Right lobe of liver (tissue), 6 donors: ENCODE data around the gene TMC5. TPM values are rescaled to one million over a fixed set of nuclear protein-coding genes. Genes with fewer than 3 reads are reported as not detected.

Experiments used
- ATAC-seq, 4 donors: fragments of 200-7000 bp; cut with Tn5 transposase; one replicate each; pipeline ENCODE4 v1.9.1; 2020; ENCODE audit warnings: mild to moderate bottlenecking in 4 of 4, moderate library complexity in 4 of 4
- DNase-seq, 3 donors: peaks; one replicate each; pipeline ENCODE4 v3.0.0-alpha.2; 2020
- H3K27ac ChIP-seq, 3 donors: fragments of 200-600 bp; one replicate each; pipeline ENCODE4 v1.8.0; 2022
- H3K27me3 ChIP-seq, 2 donors: fragments of 200-600 bp; one replicate each; pipeline ENCODE4 v1.8.0; 2022
- H3K36me3 ChIP-seq, 4 donors: fragments of 200-600 bp; sonication (generic) in 1 of 4; one replicate each; pipeline versions ENCODE4 v1.5.1 to v1.8.0; 2017 to 2022; ENCODE audit warnings: control low read depth in 1 of 4
- H3K4me1 ChIP-seq, 4 donors: fragments of 200-600 bp; sonication (generic) in 1 of 4; one replicate each; pipeline versions ENCODE4 v1.5.1 to v1.8.0; 2017 to 2022; ENCODE audit warnings: control low read depth in 1 of 4
- H3K4me3 ChIP-seq, 3 donors: fragments of 200-600 bp; one replicate each; pipeline ENCODE4 v1.8.0; 2022
- H3K9me3 ChIP-seq, 4 donors: fragments of 200-600 bp; sonication (generic) in 1 of 4; one replicate each; pipeline versions ENCODE4 v1.5.1 to v1.8.0; 2017 to 2022; ENCODE audit warnings: control low read depth in 1 of 4
- POLR2A ChIP-seq: fragments of 450-650 bp; IDR thresholded peaks from one replicate; pipeline ENCODE4 v1.6.1; 2017; ENCODE audit warnings: antibody characterized with exemption, mild to moderate bottlenecking
- WGBS: methylation state at CpG from one replicate; pipeline ENCODE4 v1.1.6; 2018; ENCODE audit warnings: low coverage, low lambda C conversion rate; ENCODE audit not compliant: insufficient coverage; ENCODE audit errors: missing lambda C conversion rate; 5-methylcytosine and 5-hydroxymethylcytosine counted together
- intact Hi-C, 2 donors: fragments of 100-400 bp; cut with DNase I; formaldehyde crosslinking; loops; one replicate each; pipeline versions ENCODE4 v1.11.2 to v1.14.1; 2022
- total RNA-seq, 6 experiments: library from RNA; depleted of rRNA in 2 of 6; stranded (reverse); fragments of >200 nt in 2 of 6; fragmentation: NEBNext Ultra II Directional in 3 of 6; extraction: Animal tissue kit (Norgen Biotek cat#: 25700) in 3 of 6; gene quantifications; one replicate each; pipeline versions ENCODE4 v1.1.0 to v1.2.4, GENCODE V29; 2016 to 2023
- TF ChIP-seq, protein P1 (sequence below), 4 donors: fragments of 200-600 bp in 3 of 4; fragments of 450-650 bp in 1 of 4; IDR thresholded peaks; one replicate each; pipeline versions ENCODE4 v1.5.1 to v1.8.0; 2016 to 2022; ENCODE audit warnings: antibody characterized with exemption in 4 of 4, mild to moderate bottlenecking in 2 of 4
- donor health status: DM: no; HTN: yes; CAD: no.
- donor health status: DM: no; HTN: no; CAD: no.
- donor health status: DM: no; HTN: no; CAD: no.
- donor health status: DM: no; HTN: yes; CAD: no.
- donor health status: DM: no; HTN: yes; CAD: no.

Gene TMC5
- total RNA-seq, 6 experiments from 2014 or later: 0.43 to 3.4 (median 0.93) TPM; not detected in 1

GRCh38 chr16:19463468-19464315, 46.0 kb downstream of the TMC5 start:
- H3K4me1 ChIP-seq: no peaks in the 10 kb centered on the region
- 79% methylated on average over 10 of the region's 12 CpGs for WGBS
- DNase-seq: no peak
- H3K27ac ChIP-seq: no peak overlapping the region
- intact Hi-C loops: no loop called here
- no peak for ATAC-seq
- H3K4me3 ChIP-seq: no peak overlapping the region
- H3K9me3 ChIP-seq: no peaks in the 10 kb centered on the region
- H3K36me3 ChIP-seq: no peaks in the 10 kb centered on the region
- no peaks in the 10 kb centered on the region for H3K27me3 ChIP-seq
- TF ChIP-seq POLR2A: no peak
- TF ChIP-seq, protein P1, sequence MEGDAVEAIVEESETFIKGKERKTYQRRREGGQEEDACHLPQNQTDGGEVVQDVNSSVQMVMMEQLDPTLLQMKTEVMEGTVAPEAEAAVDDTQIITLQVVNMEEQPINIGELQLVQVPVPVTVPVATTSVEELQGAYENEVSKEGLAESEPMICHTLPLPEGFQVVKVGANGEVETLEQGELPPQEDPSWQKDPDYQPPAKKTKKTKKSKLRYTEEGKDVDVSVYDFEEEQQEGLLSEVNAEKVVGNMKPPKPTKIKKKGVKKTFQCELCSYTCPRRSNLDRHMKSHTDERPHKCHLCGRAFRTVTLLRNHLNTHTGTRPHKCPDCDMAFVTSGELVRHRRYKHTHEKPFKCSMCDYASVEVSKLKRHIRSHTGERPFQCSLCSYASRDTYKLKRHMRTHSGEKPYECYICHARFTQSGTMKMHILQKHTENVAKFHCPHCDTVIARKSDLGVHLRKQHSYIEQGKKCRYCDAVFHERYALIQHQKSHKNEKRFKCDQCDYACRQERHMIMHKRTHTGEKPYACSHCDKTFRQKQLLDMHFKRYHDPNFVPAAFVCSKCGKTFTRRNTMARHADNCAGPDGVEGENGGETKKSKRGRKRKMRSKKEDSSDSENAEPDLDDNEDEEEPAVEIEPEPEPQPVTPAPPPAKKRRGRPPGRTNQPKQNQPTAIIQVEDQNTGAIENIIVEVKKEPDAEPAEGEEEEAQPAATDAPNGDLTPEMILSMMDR (IDR thresholded peaks at IDR 0.05): no peak

DNA sequence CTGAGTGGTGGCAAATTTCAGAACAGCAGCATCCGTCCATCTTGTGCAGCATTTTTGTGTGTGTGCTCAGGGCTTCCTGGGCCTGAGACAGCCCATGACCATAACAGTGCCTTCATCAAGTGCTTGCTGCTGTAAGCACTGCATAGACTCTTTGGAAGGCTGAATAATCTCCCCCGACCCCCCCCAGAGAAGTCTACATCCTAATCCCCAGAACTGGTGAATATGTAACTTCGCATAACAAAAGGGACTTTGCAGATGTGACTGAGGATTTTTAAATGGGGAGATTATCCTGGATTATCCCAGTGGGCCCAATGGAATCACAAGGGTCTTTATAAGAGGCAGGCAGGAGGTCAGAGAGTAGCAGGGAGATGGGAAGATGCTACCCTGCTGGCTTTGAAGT, 50.6 kb downstream of the TMC5 start:
- Histone ChIP-seq H3K36me3 (no peaks in the 10 kb centered on the region), H3K4me1 (no peaks in the 10 kb centered on the region), H3K27ac (no peak overlapping the region), H3K9me3 (no peaks in the 10 kb centered on the region), H3K27me3 (no peaks in the 10 kb centered on the region), H3K4me3 (no peak overlapping the region)
- DNase-seq: no peak
- intact Hi-C loops: no loop called here
- TF ChIP-seq, protein P1 (IDR thresholded peaks at IDR 0.05): no peak
- no peak for TF ChIP-seq POLR2A
- 66% methylated on average over 3 of the region's 3 CpGs for WGBS
- no peak for ATAC-seq

- no peaks in the 10 kb centered on the region for H3K36me3 ChIP-seq
Measured at GRCh38 chr16:19472482-19472881, 54.8 kb downstream of the TMC5 start.

GRCh38 chr16:19474617-19475016, 56.9 kb downstream of the TMC5 start:
- no peaks in the 10 kb centered on the region for H3K9me3 ChIP-seq
- ATAC-seq (no peak), DNase-seq (no peak)
- H3K4me3 ChIP-seq: no peak overlapping the region
- H3K27me3 ChIP-seq: no peaks in the 10 kb centered on the region
- no peaks in the 10 kb centered on the region for H3K4me1 ChIP-seq
- intact Hi-C loops: no loop called here
- H3K27ac ChIP-seq: no peak overlapping the region
- TF ChIP-seq, protein P1 (IDR thresholded peaks at IDR 0.05): no peak
- no peak for TF ChIP-seq POLR2A
- H3K36me3 ChIP-seq: no peaks in the 10 kb centered on the region
- WGBS: 48% methylated on average over 2 of the region's 5 CpGs

More at GRCh38 chr16:19472482-19472881, 54.8 kb downstream of the TMC5 start:
- DNase-seq (no peak), ATAC-seq (no peak)
- no peak for TF ChIP-seq POLR2A
- TF ChIP-seq, protein P1 (IDR thresholded peaks at IDR 0.05): no peak
- no peak overlapping the region for H3K27ac ChIP-seq
- no peak overlapping the region for H3K4me3 ChIP-seq
- no peaks in the 10 kb centered on the region for H3K4me1 ChIP-seq
- H3K9me3 ChIP-seq: no peaks in the 10 kb centered on the region
- intact Hi-C loops: no loop called here
- WGBS: 56% methylated on average over 3 of the region's 6 CpGs
- no peaks in the 10 kb centered on the region for H3K27me3 ChIP-seq
